C4-2B (cell line): ENCODE data around the gene OPRD1.

Source experiments
- H3K27ac ChIP-seq: fragments of 450-650 bp; 2 replicates; pipeline ENCODE4 v1.5.1; 2017
- CTCF ChIP-seq: fragments of 450-650 bp; conservative IDR thresholded peaks from 2 replicates; pipeline ENCODE4 v1.5.1; 2017; ENCODE audit warnings: mild to moderate bottlenecking
- ZFX ChIP-seq: fragments of 450-650 bp; IDR thresholded peaks from 2 replicates; pipeline ENCODE4 v1.6.1; 2017

OPRD1 gene

GRCh38 chr1:28855046-28855445, 43.1 kb downstream of the OPRD1 start:
- H3K27ac ChIP-seq = no peak overlapping the region
- TF ChIP-seq CTCF = no peak
- no peak for TF ChIP-seq ZFX

GRCh38 chr1:28855469-28855951, 43.5 kb downstream of the OPRD1 start:
- TF ChIP-seq CTCF = no peak
- no peak for TF ChIP-seq ZFX
- no peak overlapping the region for H3K27ac ChIP-seq

GRCh38 chr1:28855969-28856368, 44.0 kb downstream of the OPRD1 start:
- H3K27ac ChIP-seq = no peak overlapping the region
- TF ChIP-seq CTCF = no peak

GRCh38 chr1:28860332-28861073, 48.5 kb downstream of the OPRD1 start:
- no peak overlapping the region for H3K27ac ChIP-seq
- TF ChIP-seq CTCF (no peak), ZFX (no peak)

- TF ChIP-seq CTCF = no peak
- no peak for TF ChIP-seq ZFX
- H3K27ac ChIP-seq = no peak overlapping the region
Measured at GRCh38 chr1:28862571-28863403, 50.8 kb downstream of the OPRD1 start.

GRCh38 chr1:28864695-28865094, 52.7 kb downstream of the OPRD1 start:
- TF ChIP-seq CTCF (no peak), ZFX (no peak)
- no peak overlapping the region for H3K27ac ChIP-seq
